ENCODE measurements around the gene SIN3A.

The SIN3A gene

GRCh38 chr15:75369897-75370581, 81.5 kb downstream of the SIN3A start:
- no peak for DNase-seq

- DNase-seq, result no peak
Observed at GRCh38 chr15:75368689-75369239, 82.7 kb downstream of the SIN3A start.

GRCh38 chr15:75367913-75368688, 83.4 kb downstream of the SIN3A start, which contains the start of gene MAN2C1:
Gene MAN2C1 (minus strand): TSS chr15:75368607. CDS start chr15:75368583, 24 bp downstream.
- peak; percentile 92 for DNase-seq

- DNase-seq, result no peak
Observed at GRCh38 chr15:75367406-75367912, 84.0 kb downstream of the SIN3A start.

- DNase-seq, result no peak
Observed at GRCh38 chr15:75367006-75367405, 84.5 kb downstream of the SIN3A start.

- DNase-seq, result no peak
Observed at GRCh38 chr15:75366163-75366562, 85.3 kb downstream of the SIN3A start.

GRCh38 chr15:75364881-75365280, 86.6 kb downstream of the SIN3A start:
- DNase-seq, result no peak

- DNase-seq, result no peak
Observed at GRCh38 chr15:75363786-75364185, 87.7 kb downstream of the SIN3A start.

- no peak for DNase-seq
Observed at GRCh38 chr15:75362642-75363249, 88.7 kb downstream of the SIN3A start.

GRCh38 chr15:75361989-75362641, 89.4 kb downstream of the SIN3A start:
- DNase-seq, result no peak

- no peak for DNase-seq
Observed at GRCh38 chr15:75361361-75361988, 90.0 kb downstream of the SIN3A start.

- no peak for DNase-seq
Observed at GRCh38 chr15:75360856-75361255, 90.6 kb downstream of the SIN3A start.

GRCh38 chr15:75360391-75360790, 91.1 kb downstream of the SIN3A start:
- DNase-seq, result no peak

- DNase-seq, result no peak
Observed at GRCh38 chr15:75359537-75360250, 91.8 kb downstream of the SIN3A start.

- no peak for DNase-seq
Observed at GRCh38 chr15:75358771-75359536, 92.5 kb downstream of the SIN3A start.

GRCh38 chr15:75357976-75358673, 93.4 kb downstream of the SIN3A start:
- DNase-seq, result no peak

- no peak for DNase-seq
Observed at GRCh38 chr15:75356517-75356916, 95.0 kb downstream of the SIN3A start.

- no peak for DNase-seq
Observed at GRCh38 chr15:75356006-75356405, 95.5 kb downstream of the SIN3A start.

GRCh38 chr15:75355369-75355768, 96.1 kb downstream of the SIN3A start:
- DNase-seq, result no peak

- no peak for DNase-seq
Observed at GRCh38 chr15:75354454-75354853, 97.0 kb downstream of the SIN3A start.

All from amniotic stem cell (primary cell).